AG10803 (cell line): ENCODE data around the gene IGFL3.
A peak's percentile ranks its signal among the peaks of the same experiment; 100 is the strongest.

Experiments
- DNase-seq: peaks from one replicate; pipeline ENCODE4 v3.0.0; 2010; ENCODE audit warnings: low read depth
- H3K4me3 ChIP-seq: 2 replicates; pipeline ENCODE4 v1.5.1; 2011; ENCODE audit warnings: mild to moderate bottlenecking, low read length, control low read depth
- CTCF ChIP-seq: conservative IDR thresholded peaks from 2 replicates; pipeline ENCODE4 v1.5.1; 2011; ENCODE audit warnings: mild to moderate bottlenecking, low read length, control low read depth, inconsistent platforms

The IGFL3 gene

GRCh38 chr19:46118136-46118535 is 6.4 kb downstream of the IGFL3 start:
- TF ChIP-seq CTCF, result no peak
- no peak overlapping the region for H3K4me3 ChIP-seq
- DNase-seq, result no peak

- no peak for TF ChIP-seq CTCF
- DNase-seq, result no peak
- no peak overlapping the region for H3K4me3 ChIP-seq
These were observed 8.4 kb downstream of the IGFL3 start for GRCh38 chr19:46116121-46116520.

DNA sequence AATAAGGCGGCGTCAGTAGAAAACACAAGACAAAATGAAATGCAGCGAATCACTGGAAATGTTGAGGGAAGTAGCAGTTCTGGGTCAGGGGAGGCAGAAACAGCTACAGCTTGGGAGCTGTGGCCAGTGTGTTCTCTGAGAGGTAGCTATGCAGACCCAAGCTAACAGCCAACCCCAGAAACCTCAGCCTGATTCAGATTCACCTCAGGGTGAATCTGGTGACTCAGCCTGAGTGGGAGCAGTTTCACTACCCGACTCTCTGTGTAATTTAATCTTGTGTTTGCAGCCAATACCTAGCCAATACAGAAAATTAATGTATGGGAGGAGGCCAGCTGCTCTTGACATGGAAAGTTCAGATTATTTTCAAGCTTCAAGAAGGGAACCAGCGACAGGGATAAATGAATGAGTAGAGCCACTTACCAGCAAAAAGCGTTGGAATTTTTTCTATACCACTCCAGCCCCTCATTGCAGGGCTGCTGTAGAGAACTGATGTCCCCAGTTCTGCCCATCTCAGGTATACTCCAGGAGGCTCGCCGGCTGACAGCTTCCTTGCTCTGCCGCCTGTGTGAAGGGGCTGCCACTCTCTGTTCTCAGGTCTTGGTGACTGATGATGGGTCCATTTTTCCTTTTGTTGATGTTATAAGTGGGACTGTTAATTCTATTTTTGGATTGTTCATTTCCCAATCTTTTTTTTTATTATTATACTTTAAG is 8.9 kb downstream of the IGFL3 start:
- DNase-seq, result peak; percentile 48
- no peak overlapping the region for H3K4me3 ChIP-seq
- TF ChIP-seq CTCF, result no peak

DNA sequence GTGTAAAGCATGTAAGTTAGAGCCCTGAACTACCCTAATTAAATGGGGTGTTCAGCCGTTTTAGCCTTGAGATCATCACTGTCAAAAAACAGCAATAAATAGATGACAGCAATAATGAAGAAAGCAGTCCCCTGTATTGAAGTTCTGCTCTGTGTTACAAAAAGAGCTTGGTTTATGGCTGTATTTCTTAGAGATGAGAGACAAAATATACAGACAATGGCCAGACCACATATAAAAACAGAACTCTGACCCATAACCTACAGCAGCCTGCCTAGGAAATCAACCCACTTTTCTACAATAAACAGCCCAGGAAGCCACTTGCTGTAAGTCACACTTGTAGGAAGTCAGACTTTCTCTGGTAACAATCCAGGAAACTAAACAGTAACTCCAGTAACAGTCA is 10.8 kb downstream of the IGFL3 start:
- H3K4me3 ChIP-seq, result no peak overlapping the region
- no peak for DNase-seq
- TF ChIP-seq CTCF, result no peak

DNA sequence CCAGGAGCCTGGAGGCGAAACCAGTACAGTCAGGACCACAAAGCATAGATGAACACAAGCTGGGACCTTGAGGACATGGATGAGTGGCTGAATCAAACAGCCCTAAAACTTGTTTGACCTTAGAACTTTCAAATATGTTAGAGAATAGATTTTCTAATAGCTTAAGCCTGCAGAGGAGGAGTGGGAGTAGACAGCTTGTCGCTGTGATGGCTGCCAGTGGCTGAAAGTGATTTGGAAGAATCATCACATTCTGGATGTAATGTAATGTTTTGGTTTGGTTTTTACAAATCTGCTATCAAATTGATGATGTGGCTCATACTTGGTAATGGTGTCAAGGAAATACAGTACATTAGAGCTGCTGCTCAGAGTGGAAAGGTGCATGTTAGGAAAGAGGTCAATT is 12.0 kb downstream of the IGFL3 start:
- no peak for DNase-seq
- no peak for TF ChIP-seq CTCF
- no peak overlapping the region for H3K4me3 ChIP-seq

- no peak for DNase-seq
- TF ChIP-seq CTCF, result no peak
- no peak overlapping the region for H3K4me3 ChIP-seq
These were observed 13.1 kb downstream of the IGFL3 start for GRCh38 chr19:46111376-46111775.

DNA sequence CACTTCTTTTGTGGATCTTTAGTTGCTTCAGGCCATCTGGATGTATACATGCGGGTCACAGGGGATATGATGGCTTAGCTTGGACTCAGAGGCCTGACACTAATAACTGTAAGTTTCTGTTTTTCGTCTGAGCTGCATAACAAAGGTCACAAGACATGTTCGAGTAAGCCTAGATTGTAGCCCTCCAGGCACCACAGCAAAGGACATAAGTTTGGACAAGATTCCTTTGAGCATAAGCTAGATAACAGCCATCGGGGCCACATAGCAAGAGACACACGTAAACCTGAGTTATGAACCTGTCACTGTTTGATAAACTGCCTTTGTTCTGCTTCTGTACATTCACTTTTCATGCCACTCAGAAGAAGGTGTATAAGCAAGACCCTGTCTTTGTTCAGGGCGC is 14.6 kb downstream of the IGFL3 start:
- no peak for DNase-seq
- H3K4me3 ChIP-seq, result no peak overlapping the region
- no peak for TF ChIP-seq CTCF
